Endothelial cell of umbilical vein (primary cell): ENCODE data around the gene HOXB3. TPM values are rescaled to one million over a fixed set of nuclear protein-coding genes. Genes with fewer than 3 reads are reported as not detected.

Source experiments
- BruUV-seq: library from RNA; stranded (reverse); fragments of 400-500 nt; replicated peaks from 2 replicates; lab custom pipeline; 2021; lab: Mats Ljungman, UMichigan
- CTCF ChIA-PET: fragments of 300-600, 350-600 bp; sonication (Branson Sonifier 250); formaldehyde crosslinking; loops from one replicate; lab custom pipeline; 2021; ENCODE audit warnings: antibody characterized with exemption, inconsistent platforms; lab: Charles Lee
- POLR2A ChIA-PET: fragments of 300-600, 350-600 bp; sonication (Branson Sonifier 250); formaldehyde crosslinking; loops from one replicate; lab custom pipeline; 2021; ENCODE audit warnings: antibody characterized with exemption, inconsistent platforms; lab: Charles Lee
- DNase-seq: peaks from one replicate; pipeline ENCODE4 v3.0.0-alpha.2; 2011; ENCODE audit warnings: low read depth, low spot score
- FAIRE-seq: peaks from 2 replicates; lab custom pipeline; 2011; peaks lifted over from hg19 to GRCh38; lab: Jason Lieb, UNC
- H2AFZ ChIP-seq: 2 replicates; pipeline ENCODE4 v1.6.0; 2012; ENCODE audit warnings: low read depth, low read length, control low read depth, inconsistent platforms
- H3K27ac ChIP-seq: 2 replicates; pipeline ENCODE4 v1.5.1; 2011; ENCODE audit warnings: low read depth, mild to moderate bottlenecking, control low read depth, low read length, moderate library complexity; ENCODE audit not compliant: insufficient read depth
- H3K27me3 ChIP-seq, 2 experiments: 2 replicates each; pipeline versions ENCODE4 v1.6.0 to v1.6.1; 2011; ENCODE audit warnings: low read length in 2 of 2, mixed read lengths in 1 of 2; ENCODE audit not compliant: control insufficient read depth in 2 of 2, insufficient read depth in 2 of 2
- H3K36me3 ChIP-seq, 2 experiments: 2 replicates in 1 of 2; 3 replicates in 1 of 2; pipeline ENCODE4 v1.5.1; 2011; ENCODE audit warnings: low read length in 2 of 2, mild to moderate bottlenecking in 1 of 2, moderate library complexity in 1 of 2; ENCODE audit not compliant: control insufficient read depth in 2 of 2, insufficient read depth in 2 of 2; ENCODE audit errors: extremely low read depth in 1 of 2
- H3K4me1 ChIP-seq: 3 replicates; pipeline ENCODE4 v1.5.1; 2011; ENCODE audit warnings: mild to moderate bottlenecking, low read length; ENCODE audit not compliant: control insufficient read depth, insufficient read depth; ENCODE audit errors: extremely low read depth
- H3K4me2 ChIP-seq: 2 replicates; pipeline ENCODE4 v1.6.1; 2011; ENCODE audit warnings: low read length, control low read depth, mixed read lengths; ENCODE audit not compliant: insufficient read depth
- H3K4me3 ChIP-seq, 3 experiments: fragments of 200-600 bp in 1 of 3; sonication (generic), shearing (Covaris generic) in 1 of 3; replicated peaks in 1 of 3; 2 replicates each; pipeline ENCODE4 v1.5.1; 2011 to 2016; ENCODE audit warnings: control low read depth in 3 of 3, low read length in 3 of 3, mild to moderate bottlenecking in 2 of 3, inconsistent platforms in 1 of 3, low read depth in 1 of 3, moderate library complexity in 1 of 3; ENCODE audit not compliant: insufficient read depth in 1 of 3
- H3K79me2 ChIP-seq: 2 replicates; pipeline ENCODE4 v1.6.0; 2012; ENCODE audit warnings: low read length, inconsistent platforms; ENCODE audit not compliant: control insufficient read depth, insufficient read depth
- H3K9ac ChIP-seq: replicated peaks from 2 replicates; pipeline ENCODE3; 2011; ENCODE audit warnings: low read length, control low read depth; ENCODE audit not compliant: insufficient read depth; ENCODE audit errors: extremely low read depth
- H3K9me1 ChIP-seq: replicated peaks from 3 replicates; pipeline ENCODE4 v1.6.0; 2011; ENCODE audit warnings: mild to moderate bottlenecking, low read length; ENCODE audit not compliant: control insufficient read depth, insufficient read depth; ENCODE audit errors: extremely low read depth
- H3K9me3 ChIP-seq: replicated peaks from 2 replicates; pipeline ENCODE4 v1.5.1; 2012; ENCODE audit warnings: low read length, inconsistent platforms; ENCODE audit not compliant: control insufficient read depth, insufficient read depth
- H4K20me1 ChIP-seq: replicated peaks from 2 replicates; pipeline ENCODE3; 2011; ENCODE audit warnings: mild to moderate bottlenecking, low read length; ENCODE audit not compliant: control insufficient read depth, insufficient read depth; ENCODE audit errors: extremely low read depth
- EZH2 ChIP-seq: IDR thresholded peaks from 2 replicates; pipeline ENCODE4 v1.6.1; 2012; ENCODE audit warnings: borderline replicate concordance, low read depth, mild to moderate bottlenecking, moderate library complexity, low read length, inconsistent platforms; ENCODE audit not compliant: severe bottlenecking
- FOS ChIP-seq: IDR thresholded peaks from 2 replicates; pipeline ENCODE4 v1.6.1; 2011; ENCODE audit warnings: mild to moderate bottlenecking, low read length, moderate library complexity, borderline replicate concordance; ENCODE audit not compliant: insufficient read depth
- GATA2 ChIP-seq: IDR thresholded peaks from 2 replicates; pipeline ENCODE4 v1.7.0; 2011; ENCODE audit warnings: low read depth, mild to moderate bottlenecking, moderate library complexity, mixed read lengths, low read length; ENCODE audit not compliant: insufficient read length, insufficient read depth
- JUN ChIP-seq: IDR thresholded peaks from 2 replicates; pipeline ENCODE4 v1.6.1; 2011; ENCODE audit warnings: borderline replicate concordance, low read depth; ENCODE audit not compliant: insufficient read length, insufficient read depth
- MYC ChIP-seq: IDR thresholded peaks from one replicate; pipeline ENCODE4 v1.6.1; 2011; ENCODE audit warnings: mild to moderate bottlenecking, low read depth, low read length
- POLR2A ChIP-seq: IDR thresholded peaks from 2 replicates; pipeline ENCODE4 v1.6.1; 2012; ENCODE audit warnings: low read depth, mild to moderate bottlenecking, control low read depth, low read length
- POLR2AphosphoS5 ChIP-seq: IDR thresholded peaks from 2 replicates; pipeline ENCODE4 v1.6.1; 2012; ENCODE audit warnings: low read depth, mild to moderate bottlenecking, control low read depth, low read length, moderate library complexity; ENCODE audit not compliant: insufficient read depth
- dilution Hi-C: fragments of 300-500 bp; cut with MboI; formaldehyde crosslinking; loops from one replicate; pipeline ENCODE4 v1.15.0; 2019; ENCODE audit warnings: low sequenced_read_pairs; ENCODE audit not compliant: extremely low pct_ligation_motif_present
- intact Hi-C: fragments of 100-400 bp; cut with micrococcal nuclease; formaldehyde crosslinking; loops from one replicate; pipeline ENCODE4 v1.10.0; 2022
- polyA plus RNA-seq, 4 experiments: library from polyadenylated mRNA; depleted of rRNA in 3 of 4; stranded (reverse) in 3 of 4; unstranded in 1 of 4; fragments of >200 nt; gene quantifications; 2 replicates each; pipeline versions ENCODE4 v1.2.1 to v1.2.3, GENCODE V29; 2011 to 2012; ENCODE audit warnings: missing spikeins in 1 of 4
- total RNA-seq: library from RNA; stranded (reverse); gene quantifications from 2 replicates; pipeline ENCODE4 v1.2.3, GENCODE V29; 2021
- TF ChIP-seq, protein P1 (sequence below): IDR thresholded peaks from 2 replicates; pipeline ENCODE4 v1.6.1; 2011; ENCODE audit not compliant: insufficient read depth, insufficient read length
- TF ChIP-seq, protein P2 (sequence below), 2 donors: IDR thresholded peaks; 1 replicate in 1 of 2; 2 replicates in 1 of 2; pipeline ENCODE4 v1.5.1; 2011; ENCODE audit warnings: low read length in 2 of 2, mild to moderate bottlenecking in 2 of 2, moderate library complexity in 2 of 2, control low read depth in 1 of 2, inconsistent platforms in 1 of 2, low read depth in 1 of 2; ENCODE audit not compliant: insufficient read depth in 1 of 2; ENCODE audit errors: extremely low read depth in 1 of 2

HOXB3 gene
- total and polyA plus RNA-seq, 2 donors (not counting 3 experiments of a cell fraction or from before 2014, with no cell fraction given) = 29.6 to 56.6 TPM

GRCh38 chr17:48532261-48532660 lies 57.8 kb downstream of the HOXB3 start:
- TF ChIP-seq MYC = no peak
- TF ChIP-seq POLR2A = no peak
- TF ChIP-seq POLR2AphosphoS5 = no peak
- no peak for TF ChIP-seq EZH2
- TF ChIP-seq FOS = no peak
- TF ChIP-seq, protein P1, sequence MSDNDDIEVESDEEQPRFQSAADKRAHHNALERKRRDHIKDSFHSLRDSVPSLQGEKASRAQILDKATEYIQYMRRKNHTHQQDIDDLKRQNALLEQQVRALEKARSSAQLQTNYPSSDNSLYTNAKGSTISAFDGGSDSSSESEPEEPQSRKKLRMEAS = no peak
- no peak for TF ChIP-seq JUN
- TF ChIP-seq, protein P2, sequence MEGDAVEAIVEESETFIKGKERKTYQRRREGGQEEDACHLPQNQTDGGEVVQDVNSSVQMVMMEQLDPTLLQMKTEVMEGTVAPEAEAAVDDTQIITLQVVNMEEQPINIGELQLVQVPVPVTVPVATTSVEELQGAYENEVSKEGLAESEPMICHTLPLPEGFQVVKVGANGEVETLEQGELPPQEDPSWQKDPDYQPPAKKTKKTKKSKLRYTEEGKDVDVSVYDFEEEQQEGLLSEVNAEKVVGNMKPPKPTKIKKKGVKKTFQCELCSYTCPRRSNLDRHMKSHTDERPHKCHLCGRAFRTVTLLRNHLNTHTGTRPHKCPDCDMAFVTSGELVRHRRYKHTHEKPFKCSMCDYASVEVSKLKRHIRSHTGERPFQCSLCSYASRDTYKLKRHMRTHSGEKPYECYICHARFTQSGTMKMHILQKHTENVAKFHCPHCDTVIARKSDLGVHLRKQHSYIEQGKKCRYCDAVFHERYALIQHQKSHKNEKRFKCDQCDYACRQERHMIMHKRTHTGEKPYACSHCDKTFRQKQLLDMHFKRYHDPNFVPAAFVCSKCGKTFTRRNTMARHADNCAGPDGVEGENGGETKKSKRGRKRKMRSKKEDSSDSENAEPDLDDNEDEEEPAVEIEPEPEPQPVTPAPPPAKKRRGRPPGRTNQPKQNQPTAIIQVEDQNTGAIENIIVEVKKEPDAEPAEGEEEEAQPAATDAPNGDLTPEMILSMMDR (IDR thresholded peaks at IDR 0.05; ENCODE audit: extremely low read depth in 1 of 2, insufficient read depth in 1 of 2, low read depth in 1 of 2, low read length in 2 of 2) = no peak
- TF ChIP-seq GATA2 = no peak
- intact Hi-C loops = no loop called here
- dilution Hi-C loops = no loop called here
- Histone ChIP-seq H2AFZ (no peak overlapping the region), H3K9me1 (no peaks in the 10 kb centered on the region), H3K79me2 (no peaks in the 10 kb centered on the region), H3K4me2 (no peak overlapping the region), H3K27me3 (peaks cover 7 to 8% of the 10 kb centered on the region in 2 experiments), H3K27ac (no peak overlapping the region), H3K9ac (no peak overlapping the region), H3K4me1 (no peaks in the 10 kb centered on the region), H3K4me3 (no peak overlapping the region), H3K36me3 (no peaks in the 10 kb centered on the region), H4K20me1 (no peaks in the 10 kb centered on the region), H3K9me3 (no peaks in the 10 kb centered on the region)
- FAIRE-seq = no peak
- no TSS peak for BruUV-seq
- ChIA-PET CTCF (interaction anchor here (1.0 to 1.2 kb wide), 2 partner anchors 12 to 270 kb away, joined by 3 to 5 read pairs; no protein-coding TSS in a partner anchor), POLR2A (no interaction called here)
- DNase-seq = no peak
